Astrocyte (in vitro differentiated cells and primary cell): ENCODE data around the gene GNB1L.

Experiments
- EZH2 ChIP-seq: IDR thresholded peaks from 2 replicates; pipeline ENCODE4 v1.6.1; 2012; ENCODE audit warnings: mild to moderate bottlenecking, low read length, inconsistent platforms; ENCODE audit not compliant: insufficient read depth
- TF ChIP-seq, protein P1 (sequence below): IDR thresholded peaks from 2 replicates; pipeline ENCODE4 v1.5.1; 2011; ENCODE audit warnings: low read depth, mild to moderate bottlenecking, inconsistent platforms, low read length, moderate library complexity; ENCODE audit not compliant: insufficient read depth

DNA sequence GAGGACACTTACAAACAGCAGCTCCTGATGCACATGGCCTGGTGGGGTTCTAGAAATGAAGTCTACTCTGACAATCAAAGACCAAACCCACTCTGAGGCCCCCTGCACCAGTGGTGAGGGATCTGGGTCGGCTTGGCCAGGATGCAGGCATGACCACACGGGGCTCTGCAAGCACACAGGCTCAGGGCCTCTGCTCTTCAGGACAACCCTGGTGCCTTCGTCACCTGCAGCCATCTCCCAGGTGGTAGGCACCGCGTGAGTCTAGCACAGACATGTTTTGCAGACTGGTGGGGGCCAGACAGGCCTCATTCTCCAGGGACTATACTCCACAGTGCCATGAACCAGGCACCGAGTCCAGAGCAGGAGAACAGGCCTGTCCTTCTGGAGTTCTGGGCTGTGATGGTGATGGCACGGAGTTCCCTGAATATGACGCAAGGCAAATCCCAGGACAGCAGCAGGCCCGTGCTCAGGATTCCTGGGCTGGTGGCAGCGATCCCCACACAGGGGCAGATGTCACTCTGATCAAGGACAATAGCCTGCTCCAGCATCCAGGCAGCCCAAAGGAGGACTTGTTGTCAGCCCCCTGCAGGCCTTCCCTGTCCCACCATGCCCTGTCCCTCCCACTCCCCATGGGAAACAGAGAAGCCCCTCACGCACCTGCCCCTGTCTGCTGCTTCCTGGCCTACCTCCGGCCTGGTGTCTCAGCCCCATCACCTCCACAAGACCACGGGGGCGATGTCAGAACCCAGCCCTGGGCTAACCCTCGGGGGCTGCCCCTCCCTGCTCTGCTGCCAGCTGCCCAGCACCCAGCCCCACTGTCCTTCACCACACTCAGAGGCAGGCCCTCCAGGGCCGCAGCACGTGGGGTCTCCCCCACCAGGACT, 36.1 kb downstream of the GNB1L start:
- TF ChIP-seq, protein P1, sequence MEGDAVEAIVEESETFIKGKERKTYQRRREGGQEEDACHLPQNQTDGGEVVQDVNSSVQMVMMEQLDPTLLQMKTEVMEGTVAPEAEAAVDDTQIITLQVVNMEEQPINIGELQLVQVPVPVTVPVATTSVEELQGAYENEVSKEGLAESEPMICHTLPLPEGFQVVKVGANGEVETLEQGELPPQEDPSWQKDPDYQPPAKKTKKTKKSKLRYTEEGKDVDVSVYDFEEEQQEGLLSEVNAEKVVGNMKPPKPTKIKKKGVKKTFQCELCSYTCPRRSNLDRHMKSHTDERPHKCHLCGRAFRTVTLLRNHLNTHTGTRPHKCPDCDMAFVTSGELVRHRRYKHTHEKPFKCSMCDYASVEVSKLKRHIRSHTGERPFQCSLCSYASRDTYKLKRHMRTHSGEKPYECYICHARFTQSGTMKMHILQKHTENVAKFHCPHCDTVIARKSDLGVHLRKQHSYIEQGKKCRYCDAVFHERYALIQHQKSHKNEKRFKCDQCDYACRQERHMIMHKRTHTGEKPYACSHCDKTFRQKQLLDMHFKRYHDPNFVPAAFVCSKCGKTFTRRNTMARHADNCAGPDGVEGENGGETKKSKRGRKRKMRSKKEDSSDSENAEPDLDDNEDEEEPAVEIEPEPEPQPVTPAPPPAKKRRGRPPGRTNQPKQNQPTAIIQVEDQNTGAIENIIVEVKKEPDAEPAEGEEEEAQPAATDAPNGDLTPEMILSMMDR: no peak
- no peak for TF ChIP-seq EZH2
